ENCODE results near the gene PADI2.

Gene PADI2

GRCh38 chr1:17052038-17052437 lies 67.2 kb downstream of the PADI2 start:
- H3K27me3 ChIP-seq (ENCODE audit: control insufficient read depth, low read length), result no peaks in the 10 kb centered on the region
- H3K9me2 ChIP-seq (replicated peaks; ENCODE audit: control insufficient read depth, low read length), result no peaks in the 10 kb centered on the region
- no peak overlapping the region for H3K27ac ChIP-seq (ENCODE audit: low read depth, low read length)
- no peaks in the 10 kb centered on the region; the same call in 1 of the 2 replicates for H3F3A ChIP-seq (ENCODE audit: control insufficient read depth, insufficient read depth)
- H3K79me2 ChIP-seq (ENCODE audit: control insufficient read depth, low read length), result peaks cover 64% of the 10 kb centered on the region
- no peak for TF ChIP-seq CTCF (IDR thresholded peaks at IDR 0.05; ENCODE audit: low read depth, low read length, poor library complexity, severe bottlenecking)
- no peak for TF ChIP-seq EZH2phosphoT487 (IDR thresholded peaks at IDR 0.05; ENCODE audit: borderline replicate concordance, low read length)
- H3K4me2 ChIP-seq (ENCODE audit: low read length), result peak overlapping the region; percentile 68
- peaks cover 30% of the 10 kb centered on the region for H3K36me3 ChIP-seq (ENCODE audit: control insufficient read depth, low read length)
- H3K9me3 ChIP-seq (ENCODE audit: control insufficient read depth, insufficient read depth, low read length), result no peaks in the 10 kb centered on the region
- peaks cover 6% of the 10 kb centered on the region; the same call in 1 of the 2 replicates for H4K20me1 ChIP-seq (ENCODE audit: control insufficient read depth, insufficient read depth, low read depth, low read length)
- peak overlapping the region; percentile 94; the same call in 1 of the 2 replicates for H3K4me3 ChIP-seq (ENCODE audit: low read length)
- peaks cover 12% of the 10 kb centered on the region for H3K4me1 ChIP-seq (ENCODE audit: control insufficient read depth, low read length)

GRCh38 chr1:17047924-17048323 lies 71.3 kb downstream of the PADI2 start:
- TF ChIP-seq EZH2phosphoT487 (IDR thresholded peaks at IDR 0.05; ENCODE audit: borderline replicate concordance, low read length), result no peak
- H4K20me1 ChIP-seq (ENCODE audit: control insufficient read depth, insufficient read depth, low read depth, low read length), result peaks cover 6% of the 10 kb centered on the region; the same call in 1 of the 2 replicates
- H3K4me2 ChIP-seq (ENCODE audit: low read length), result no peak overlapping the region
- H3K4me3 ChIP-seq (ENCODE audit: low read length), result no peak overlapping the region
- peaks cover 21% of the 10 kb centered on the region for H3K4me1 ChIP-seq (ENCODE audit: control insufficient read depth, low read length)
- H3K9me3 ChIP-seq (ENCODE audit: control insufficient read depth, insufficient read depth, low read length), result no peaks in the 10 kb centered on the region
- H3K79me2 ChIP-seq (ENCODE audit: control insufficient read depth, low read length), result peaks cover 77% of the 10 kb centered on the region
- H3K27me3 ChIP-seq (ENCODE audit: control insufficient read depth, low read length), result no peaks in the 10 kb centered on the region
- H3K9me2 ChIP-seq (replicated peaks; ENCODE audit: control insufficient read depth, low read length), result no peaks in the 10 kb centered on the region
- H3K36me3 ChIP-seq (ENCODE audit: control insufficient read depth, low read length), result peaks cover 58% of the 10 kb centered on the region
- no peak overlapping the region for H3K27ac ChIP-seq (ENCODE audit: low read depth, low read length)
- H3F3A ChIP-seq (ENCODE audit: control insufficient read depth, insufficient read depth), result peaks cover 3% of the 10 kb centered on the region; the same call in 1 of the 2 replicates

GRCh38 chr1:17046334-17046657 lies 73.0 kb downstream of the PADI2 start:
- peak overlapping the region; percentile 71 for H3K4me2 ChIP-seq (ENCODE audit: low read length)
- H4K20me1 ChIP-seq (ENCODE audit: control insufficient read depth, insufficient read depth, low read depth, low read length), result no peaks in the 10 kb centered on the region
- no peaks in the 10 kb centered on the region for H3K9me3 ChIP-seq (ENCODE audit: control insufficient read depth, insufficient read depth, low read length)
- peaks cover 61% of the 10 kb centered on the region for H3K79me2 ChIP-seq (ENCODE audit: control insufficient read depth, low read length)
- H3K9me2 ChIP-seq (replicated peaks; ENCODE audit: control insufficient read depth, low read length), result no peaks in the 10 kb centered on the region
- TF ChIP-seq CTCF (IDR thresholded peaks at IDR 0.05; ENCODE audit: low read depth, low read length, poor library complexity, severe bottlenecking) (no peak), EZH2phosphoT487 (IDR thresholded peaks at IDR 0.05; ENCODE audit: borderline replicate concordance, low read length) (no peak)
- H3K27ac ChIP-seq (ENCODE audit: low read depth, low read length), result no peak overlapping the region
- no peaks in the 10 kb centered on the region for H3K27me3 ChIP-seq (ENCODE audit: control insufficient read depth, low read length)
- no peak overlapping the region for H3K4me3 ChIP-seq (ENCODE audit: low read length)
- peaks cover 3% of the 10 kb centered on the region; the same call in 1 of the 2 replicates for H3F3A ChIP-seq (ENCODE audit: control insufficient read depth, insufficient read depth)
- peaks cover 57% of the 10 kb centered on the region for H3K36me3 ChIP-seq (ENCODE audit: control insufficient read depth, low read length)
- peaks cover 11% of the 10 kb centered on the region for H3K4me1 ChIP-seq (ENCODE audit: control insufficient read depth, low read length)

- H3K4me3 ChIP-seq (ENCODE audit: low read length), result peak overlapping the region; percentile 55
- peaks cover 3% of the 10 kb centered on the region; the same call in 1 of the 2 replicates for H3F3A ChIP-seq (ENCODE audit: control insufficient read depth, insufficient read depth)
- H3K27ac ChIP-seq (ENCODE audit: low read depth, low read length), result no peak overlapping the region
- no peaks in the 10 kb centered on the region for H3K9me3 ChIP-seq (ENCODE audit: control insufficient read depth, insufficient read depth, low read length)
- no peaks in the 10 kb centered on the region for H3K9me2 ChIP-seq (replicated peaks; ENCODE audit: control insufficient read depth, low read length)
- peaks cover 52% of the 10 kb centered on the region for H3K36me3 ChIP-seq (ENCODE audit: control insufficient read depth, low read length)
- no peaks in the 10 kb centered on the region for H4K20me1 ChIP-seq (ENCODE audit: control insufficient read depth, insufficient read depth, low read depth, low read length)
- peak overlapping the region; percentile 71 for H3K4me2 ChIP-seq (ENCODE audit: low read length)
- H3K27me3 ChIP-seq (ENCODE audit: control insufficient read depth, low read length), result no peaks in the 10 kb centered on the region
- TF ChIP-seq EZH2phosphoT487 (IDR thresholded peaks at IDR 0.05; ENCODE audit: borderline replicate concordance, low read length) (no peak), CTCF (IDR thresholded peaks at IDR 0.05; ENCODE audit: low read depth, low read length, poor library complexity, severe bottlenecking) (peak; percentile 53)
- peaks cover 56% of the 10 kb centered on the region for H3K79me2 ChIP-seq (ENCODE audit: control insufficient read depth, low read length)
- H3K4me1 ChIP-seq (ENCODE audit: control insufficient read depth, low read length), result peaks cover 11% of the 10 kb centered on the region
Measured at GRCh38 chr1:17045634-17046333, 73.5 kb downstream of the PADI2 start.
